Natural killer cell (primary cell): Measurements from ENCODE around the gene MAP2K1. TPM values are rescaled to one million over a fixed set of nuclear protein-coding genes. Genes with fewer than 3 reads are reported as not detected.
A peak's percentile ranks its signal among the peaks of the same experiment; 100 is the strongest.

ENCODE experiments used
- ATAC-seq, 3 donors: fragments of 150-1000 bp in 2 of 3; fragments of 200-7000 bp in 1 of 3; cut with Tn5 transposase; 1 replicate in 1 of 3; 2 replicates in 2 of 3; pipeline ENCODE4 v1.10.0; 2021; ENCODE audit warnings: mild to moderate bottlenecking in 2 of 3, moderate library complexity in 2 of 3
- DNase-seq, 2 donors: peaks; one replicate each; pipeline versions ENCODE4 v3.0.0 to v3.0.0-alpha.2; 2013 to 2021; ENCODE audit warnings: mixed read lengths in 1 of 2
- H3K27ac ChIP-seq: one replicate; pipeline ENCODE4 v1.5.1; 2013; ENCODE audit warnings: mild to moderate bottlenecking, low read length
- H3K27me3 ChIP-seq: one replicate; pipeline ENCODE4 v1.6.1; 2013; ENCODE audit warnings: low read length; ENCODE audit not compliant: control insufficient read depth, insufficient read depth
- H3K36me3 ChIP-seq: one replicate; pipeline ENCODE4 v1.6.1; 2013; ENCODE audit warnings: low read length; ENCODE audit not compliant: control insufficient read depth, insufficient read depth
- H3K4me1 ChIP-seq: one replicate; pipeline ENCODE4 v1.6.1; 2013; ENCODE audit warnings: low read length; ENCODE audit not compliant: control insufficient read depth, insufficient read depth
- H3K4me3 ChIP-seq: one replicate; pipeline ENCODE4 v1.5.1; 2013; ENCODE audit warnings: low read length
- H3K9me3 ChIP-seq: one replicate; pipeline ENCODE4 v1.6.1; 2013; ENCODE audit warnings: low read length; ENCODE audit not compliant: control insufficient read depth, insufficient read depth
- H3K27ac Mint-ChIP-seq, 2 donors: one replicate each; pipeline ENCODE4 v1.8.0; 2022; ENCODE audit warnings: mild to moderate bottlenecking in 2 of 2, mixed read lengths in 2 of 2, moderate library complexity in 1 of 2
- H3K27me3 Mint-ChIP-seq, 2 donors: one replicate each; pipeline ENCODE4 v1.8.0; 2022; ENCODE audit warnings: low read depth in 2 of 2, mixed read lengths in 2 of 2
- H3K36me3 Mint-ChIP-seq: one replicate; pipeline ENCODE4 v1.8.0; 2022; ENCODE audit warnings: mixed read lengths
- H3K4me1 Mint-ChIP-seq, 2 donors: one replicate each; pipeline ENCODE4 v1.8.0; 2022; ENCODE audit warnings: mixed read lengths in 2 of 2
- H3K4me3 Mint-ChIP-seq: one replicate; pipeline ENCODE4 v1.8.0; 2022; ENCODE audit warnings: mild to moderate bottlenecking, moderate library complexity, mixed read lengths
- H3K9me3 Mint-ChIP-seq, 2 donors: one replicate each; pipeline ENCODE4 v1.8.0; 2022; ENCODE audit warnings: mixed read lengths in 2 of 2
- CTCF ChIP-seq: fragments of 200-600 bp; IDR thresholded peaks from one replicate; pipeline ENCODE4 v1.8.0; 2022; ENCODE audit warnings: antibody characterized with exemption
- WGBS: methylation state at CpG from one replicate; pipeline ENCODE4 v1.1.7; 2013; ENCODE audit warnings: missing lambda C conversion rate; ENCODE audit not compliant: insufficient coverage; 5-methylcytosine and 5-hydroxymethylcytosine counted together
- intact Hi-C: fragments of 100-400 bp; cut with micrococcal nuclease; formaldehyde crosslinking; loops from one replicate; pipeline ENCODE4 v1.14.2; 2022
- total RNA-seq, 4 donors: library from RNA; stranded (reverse); fragments of 120-200 nt in 1 of 4; gene quantifications; one replicate each; pipeline versions ENCODE4 v1.2.3 to v1.2.4, GENCODE V29; 2013 to 2022

MAP2K1 gene
- total RNA-seq, 3 donors from 2014 or later (not counting 1 experiment from before 2014, with no cell fraction given) = 45.5 to 49.2 (median 48.9) TPM

GRCh38 chr15:66482539-66482938 is 95.8 kb downstream of the MAP2K1 start:
- H3K4me1 ChIP-seq = no peaks in the 10 kb centered on the region
- H3K36me3 Mint-ChIP-seq = no peaks in the 10 kb centered on the region
- DNase-seq (no peak), ATAC-seq (no peak)
- H3K27me3 Mint-ChIP-seq = no peaks in the 10 kb centered on the region
- no peak overlapping the region for H3K27ac Mint-ChIP-seq
- 98% methylated on average over 9 of the region's 9 CpGs for WGBS
- no peak for TF ChIP-seq CTCF
- no peaks in the 10 kb centered on the region for H3K27me3 ChIP-seq
- no peak overlapping the region for H3K4me3 Mint-ChIP-seq
- peaks cover 36% of the 10 kb centered on the region for H3K36me3 ChIP-seq
- no peak overlapping the region for H3K4me3 ChIP-seq
- H3K27ac ChIP-seq = no peak overlapping the region
- no peaks in the 10 kb centered on the region for H3K9me3 Mint-ChIP-seq
- intact Hi-C loops = no loop called here
- peaks cover 0 to 23% of the 10 kb centered on the region in 2 donors for H3K4me1 Mint-ChIP-seq
- no peaks in the 10 kb centered on the region for H3K9me3 ChIP-seq

GRCh38 chr15:66483131-66483566 is 96.4 kb downstream of the MAP2K1 start:
- Histone ChIP-seq H3K27me3 (no peaks in the 10 kb centered on the region), H3K27ac (no peak overlapping the region), H3K4me3 (no peak overlapping the region), H3K4me1 (no peaks in the 10 kb centered on the region), H3K36me3 (peaks cover 42% of the 10 kb centered on the region), H3K9me3 (no peaks in the 10 kb centered on the region)
- intact Hi-C loops = no loop called here
- no peaks in the 10 kb centered on the region for H3K9me3 Mint-ChIP-seq
- ATAC-seq (no peak), DNase-seq (no peak)
- H3K27me3 Mint-ChIP-seq = no peaks in the 10 kb centered on the region
- peak overlapping the region in 1 of 2 donors; percentile 39 for H3K27ac Mint-ChIP-seq
- H3K36me3 Mint-ChIP-seq = no peaks in the 10 kb centered on the region
- no peak for TF ChIP-seq CTCF
- H3K4me3 Mint-ChIP-seq = no peak overlapping the region
- peaks cover 0 to 23% of the 10 kb centered on the region in 2 donors for H3K4me1 Mint-ChIP-seq
- WGBS = 77% methylated on average over 2 of the region's 3 CpGs

GRCh38 chr15:66484539-66485112 is 97.9 kb downstream of the MAP2K1 start:
- no peak for ATAC-seq
- H3K4me1 Mint-ChIP-seq = peaks cover 0 to 23% of the 10 kb centered on the region in 2 donors
- peaks cover 55% of the 10 kb centered on the region for H3K36me3 ChIP-seq
- H3K36me3 Mint-ChIP-seq = no peaks in the 10 kb centered on the region
- H3K9me3 ChIP-seq = no peaks in the 10 kb centered on the region
- no peak overlapping the region for H3K27ac ChIP-seq
- intact Hi-C loops = no loop called here
- no peak overlapping the region for H3K4me3 Mint-ChIP-seq
- no peak for DNase-seq
- no peaks in the 10 kb centered on the region for H3K9me3 Mint-ChIP-seq
- no peak overlapping the region for H3K4me3 ChIP-seq
- no peak for TF ChIP-seq CTCF
- H3K27me3 ChIP-seq = no peaks in the 10 kb centered on the region
- H3K27me3 Mint-ChIP-seq = no peaks in the 10 kb centered on the region
- 99% methylated on average over 5 of the region's 5 CpGs for WGBS
- no peaks in the 10 kb centered on the region for H3K4me1 ChIP-seq
- H3K27ac Mint-ChIP-seq = no peak overlapping the region

- H3K4me3 Mint-ChIP-seq = no peak overlapping the region
- no peaks in the 10 kb centered on the region for H3K36me3 Mint-ChIP-seq
- Histone ChIP-seq H3K4me1 (no peaks in the 10 kb centered on the region), H3K27me3 (no peaks in the 10 kb centered on the region), H3K36me3 (peaks cover 68% of the 10 kb centered on the region), H3K27ac (no peak overlapping the region), H3K4me3 (no peak overlapping the region), H3K9me3 (no peaks in the 10 kb centered on the region)
- H3K27me3 Mint-ChIP-seq = no peaks in the 10 kb centered on the region
- 100% methylated on average over 3 of the region's 3 CpGs for WGBS
- intact Hi-C loops = no loop called here
- H3K4me1 Mint-ChIP-seq = peaks cover 0 to 19% of the 10 kb centered on the region in 2 donors
- ATAC-seq (no peak), DNase-seq (no peak)
- H3K27ac Mint-ChIP-seq = no peak overlapping the region
- no peak for TF ChIP-seq CTCF
- no peaks in the 10 kb centered on the region for H3K9me3 Mint-ChIP-seq
These were observed 100.2 kb downstream of the MAP2K1 start for GRCh38 chr15:66486887-66487286.
